ENCODE results near the gene MTX1.
A peak's percentile ranks its signal among the peaks of the same experiment; 100 is the strongest.
"Not testable (repeated sequence)": the region's sequence is repeated elsewhere in the genome, so short reads cannot be mapped to it uniquely, and the experiment has no call there.

Gene MTX1, protein sequence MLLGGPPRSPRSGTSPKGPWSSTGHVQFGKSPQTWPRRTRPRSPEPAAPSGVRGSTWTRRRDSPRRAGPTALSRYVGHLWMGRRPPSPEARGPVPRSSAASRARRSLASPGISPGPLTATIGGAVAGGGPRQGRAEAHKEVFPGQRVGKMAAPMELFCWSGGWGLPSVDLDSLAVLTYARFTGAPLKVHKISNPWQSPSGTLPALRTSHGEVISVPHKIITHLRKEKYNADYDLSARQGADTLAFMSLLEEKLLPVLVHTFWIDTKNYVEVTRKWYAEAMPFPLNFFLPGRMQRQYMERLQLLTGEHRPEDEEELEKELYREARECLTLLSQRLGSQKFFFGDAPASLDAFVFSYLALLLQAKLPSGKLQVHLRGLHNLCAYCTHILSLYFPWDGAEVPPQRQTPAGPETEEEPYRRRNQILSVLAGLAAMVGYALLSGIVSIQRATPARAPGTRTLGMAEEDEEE

DNA sequence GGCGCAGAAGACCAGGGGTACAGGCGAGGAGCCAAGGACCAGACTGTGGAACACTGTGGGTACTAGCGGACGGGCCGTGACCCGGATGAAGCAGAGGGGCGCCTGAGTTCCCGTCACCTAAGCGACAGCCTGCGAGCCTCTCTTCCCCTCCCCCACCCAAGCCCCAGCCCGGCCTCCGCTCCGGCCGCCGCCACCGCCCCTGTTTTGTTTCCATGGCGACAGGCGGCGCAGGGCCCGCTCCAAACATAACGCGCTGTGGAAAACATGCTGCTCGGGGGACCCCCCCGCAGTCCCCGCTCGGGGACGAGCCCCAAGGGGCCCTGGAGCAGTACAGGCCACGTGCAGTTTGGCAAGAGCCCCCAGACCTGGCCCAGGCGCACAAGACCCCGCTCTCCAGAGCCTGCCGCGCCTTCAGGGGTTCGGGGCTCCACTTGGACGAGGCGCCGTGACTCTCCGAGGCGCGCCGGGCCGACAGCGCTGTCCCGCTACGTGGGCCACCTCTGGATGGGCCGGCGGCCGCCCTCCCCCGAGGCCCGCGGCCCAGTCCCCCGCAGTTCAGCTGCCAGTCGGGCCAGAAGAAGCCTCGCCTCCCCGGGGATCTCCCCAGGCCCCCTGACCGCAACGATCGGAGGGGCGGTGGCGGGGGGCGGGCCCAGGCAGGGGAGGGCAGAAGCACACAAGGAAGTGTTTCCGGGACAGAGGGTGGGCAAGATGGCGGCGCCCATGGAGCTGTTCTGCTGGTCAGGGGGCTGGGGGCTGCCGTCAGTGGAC lies at the start of gene MTX1:
TSS of gene MTX1 (plus strand) at position 155 of the 771 bp plus-strand sequence. CDS start at position 265, 110 bp downstream.
- DNase-seq (ENCODE audit: low read depth in 2 of 2, low spot score in 1 of 2), result peak; percentile 80 to 81

DNA sequence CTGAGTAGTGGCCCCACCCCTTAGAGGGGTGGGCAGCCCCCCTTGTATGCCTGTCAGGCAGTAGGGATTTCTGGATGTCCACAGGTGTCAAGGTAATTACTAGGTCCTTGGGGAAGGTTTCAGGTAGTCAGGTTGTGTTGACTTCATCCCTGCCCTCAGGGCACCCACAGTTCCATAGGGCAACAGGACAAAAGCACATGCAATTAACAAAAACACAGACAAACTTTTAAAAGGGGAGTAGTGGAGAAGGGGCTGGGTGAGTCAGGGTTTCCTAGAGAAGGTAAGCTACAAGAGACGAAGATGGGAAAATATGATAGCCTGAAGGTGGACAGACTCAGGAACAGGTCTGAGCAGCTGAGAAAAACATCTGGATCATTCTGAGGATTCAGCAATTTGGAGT lies 49.5 kb upstream of the MTX1 start:
- no peak for DNase-seq (ENCODE audit: low read depth in 2 of 2, low spot score in 1 of 2)

DNA sequence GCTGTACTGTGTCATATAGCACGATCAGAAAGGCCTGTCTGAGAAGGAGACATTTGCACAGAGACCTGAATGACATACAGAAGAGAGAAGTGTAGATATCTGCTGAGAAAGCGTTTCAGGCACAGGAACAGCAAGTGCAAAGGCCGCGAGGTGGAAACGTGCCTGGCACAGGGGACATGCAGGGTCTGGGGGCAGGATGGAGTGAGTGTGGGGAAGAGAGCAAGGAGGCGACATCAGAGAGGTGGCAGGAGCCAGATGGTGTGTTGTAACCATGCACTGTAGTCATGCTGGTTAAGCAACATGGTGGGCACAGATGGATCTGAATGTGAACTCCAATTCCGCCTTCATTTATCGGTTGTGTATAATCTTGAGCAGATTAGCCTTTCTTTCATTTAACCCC lies 48.4 kb upstream of the MTX1 start:
- DNase-seq (ENCODE audit: low read depth in 2 of 2, low spot score in 1 of 2), result no peak

DNA sequence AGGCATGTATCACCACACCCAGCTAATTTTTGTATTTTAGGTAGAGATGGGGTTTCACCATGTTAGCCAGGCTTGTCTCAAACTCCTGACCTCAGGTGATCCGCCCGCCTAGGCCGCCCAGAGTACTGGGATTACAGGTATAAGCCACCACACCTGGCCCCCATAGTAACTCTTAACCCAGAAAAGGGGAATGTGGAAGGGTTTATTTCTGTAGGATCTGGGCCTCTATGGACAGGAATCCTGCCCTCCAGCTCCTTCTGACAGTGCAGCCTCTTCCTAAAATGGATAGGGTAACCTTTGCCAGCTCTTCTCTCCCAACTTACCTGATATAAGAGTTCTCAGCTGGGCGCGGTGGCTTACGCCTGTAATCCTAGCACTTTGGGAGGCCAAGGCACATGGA lies 45.9 kb upstream of the MTX1 start:
- DNase-seq (ENCODE audit: low read depth in 2 of 2, low spot score in 1 of 2), result not testable (repeated sequence)

DNA sequence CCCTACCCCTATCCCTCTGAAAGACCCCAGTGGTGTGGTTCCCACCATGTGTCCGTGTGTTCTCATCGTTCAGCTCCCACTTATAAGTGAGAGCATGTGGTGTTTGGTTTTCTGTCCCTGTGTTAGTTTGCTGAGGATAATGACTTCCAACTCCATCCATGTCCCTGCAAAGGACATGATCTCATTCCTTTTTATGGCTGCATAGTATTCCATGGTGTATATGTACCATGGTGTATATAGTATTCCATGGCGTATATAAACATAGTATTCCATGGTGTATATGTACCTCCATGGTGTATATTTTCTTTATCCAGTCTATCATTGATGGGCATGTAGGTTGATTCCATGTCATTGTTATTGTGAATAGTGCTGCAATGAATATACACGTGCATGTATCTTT lies 44.7 kb upstream of the MTX1 start:
- DNase-seq (ENCODE audit: low read depth in 2 of 2, low spot score in 1 of 2), result not testable (repeated sequence)

DNA sequence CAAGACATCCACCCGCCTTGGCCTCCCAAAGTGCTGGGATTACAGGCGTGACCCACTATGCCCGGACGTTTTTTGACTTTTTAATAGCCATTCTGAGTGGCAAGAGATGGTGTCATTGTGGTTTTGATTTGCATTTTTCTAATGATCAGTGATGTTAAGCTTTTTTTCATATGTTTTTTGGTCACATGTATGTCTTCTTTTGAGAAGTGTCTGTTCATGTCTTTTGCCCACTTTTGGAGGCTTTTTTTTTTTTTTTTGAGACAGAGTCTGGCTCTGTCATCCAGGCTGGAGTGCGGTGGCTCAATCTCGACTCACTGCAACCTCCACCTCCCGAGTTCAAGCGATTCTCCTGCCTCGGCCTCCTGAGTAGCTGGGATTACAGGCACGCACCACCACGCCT lies 43.9 kb upstream of the MTX1 start:
- DNase-seq (ENCODE audit: low read depth in 2 of 2, low spot score in 1 of 2), result not testable (repeated sequence)

DNA sequence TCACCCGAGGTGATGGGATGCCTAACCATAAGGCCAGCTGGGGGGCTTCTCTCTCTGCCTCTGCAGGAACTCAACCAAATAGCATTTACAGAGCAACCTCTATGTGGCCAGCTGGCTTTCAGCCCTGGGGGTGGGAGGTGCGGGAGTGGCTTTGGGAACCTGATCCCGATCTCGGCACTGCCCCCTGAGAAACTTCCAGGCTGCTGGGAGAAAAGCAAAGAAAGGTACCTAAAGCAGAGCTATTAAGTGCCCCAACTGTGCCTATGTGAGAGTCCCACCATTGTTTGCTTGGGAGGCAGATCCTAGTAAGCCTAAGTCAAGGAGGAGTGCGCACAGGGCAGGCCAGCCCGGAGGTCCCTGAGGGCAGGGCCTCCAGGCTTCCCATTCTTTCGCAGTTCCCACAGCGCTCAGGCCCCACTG lies 42.4 kb upstream of the MTX1 start:
- DNase-seq (ENCODE audit: low read depth in 2 of 2, low spot score in 1 of 2), result no peak

DNA sequence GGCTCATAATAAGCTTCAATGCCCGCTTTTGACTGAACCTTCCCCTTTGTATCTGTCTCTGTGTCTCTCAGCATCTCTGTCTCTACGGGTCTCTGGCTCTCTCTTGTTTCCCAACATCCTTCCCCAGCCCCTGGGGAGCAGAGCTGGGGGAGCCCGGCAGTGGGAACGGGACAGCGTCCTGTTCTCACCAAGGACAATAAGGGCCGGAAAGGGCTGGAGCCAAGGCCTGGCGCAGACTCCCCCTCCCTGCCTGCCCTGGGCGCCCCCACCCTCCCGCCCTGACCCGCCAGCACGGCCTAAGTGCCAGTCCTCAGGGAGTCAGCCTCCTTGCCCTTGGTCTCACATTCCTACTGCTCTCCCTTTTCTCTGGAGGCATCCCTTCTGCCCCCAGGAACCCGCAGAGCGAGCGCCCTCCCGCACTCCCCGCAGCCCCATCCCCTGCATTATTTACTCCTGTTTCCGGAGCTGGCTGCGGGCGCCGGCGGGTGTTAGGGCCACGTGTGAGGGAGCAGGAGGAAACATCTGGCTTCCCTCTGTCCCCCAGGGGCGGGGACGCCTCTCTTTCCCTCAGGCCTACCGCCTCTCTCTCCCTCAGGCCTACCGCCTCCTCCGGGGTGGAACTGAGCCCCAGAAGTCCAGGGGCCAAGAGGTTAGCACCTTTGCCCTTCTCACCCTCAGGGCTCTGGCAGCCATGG lies 41.9 kb upstream of the MTX1 start:
- no peak for DNase-seq (ENCODE audit: low read depth in 2 of 2, low spot score in 1 of 2)

DNA sequence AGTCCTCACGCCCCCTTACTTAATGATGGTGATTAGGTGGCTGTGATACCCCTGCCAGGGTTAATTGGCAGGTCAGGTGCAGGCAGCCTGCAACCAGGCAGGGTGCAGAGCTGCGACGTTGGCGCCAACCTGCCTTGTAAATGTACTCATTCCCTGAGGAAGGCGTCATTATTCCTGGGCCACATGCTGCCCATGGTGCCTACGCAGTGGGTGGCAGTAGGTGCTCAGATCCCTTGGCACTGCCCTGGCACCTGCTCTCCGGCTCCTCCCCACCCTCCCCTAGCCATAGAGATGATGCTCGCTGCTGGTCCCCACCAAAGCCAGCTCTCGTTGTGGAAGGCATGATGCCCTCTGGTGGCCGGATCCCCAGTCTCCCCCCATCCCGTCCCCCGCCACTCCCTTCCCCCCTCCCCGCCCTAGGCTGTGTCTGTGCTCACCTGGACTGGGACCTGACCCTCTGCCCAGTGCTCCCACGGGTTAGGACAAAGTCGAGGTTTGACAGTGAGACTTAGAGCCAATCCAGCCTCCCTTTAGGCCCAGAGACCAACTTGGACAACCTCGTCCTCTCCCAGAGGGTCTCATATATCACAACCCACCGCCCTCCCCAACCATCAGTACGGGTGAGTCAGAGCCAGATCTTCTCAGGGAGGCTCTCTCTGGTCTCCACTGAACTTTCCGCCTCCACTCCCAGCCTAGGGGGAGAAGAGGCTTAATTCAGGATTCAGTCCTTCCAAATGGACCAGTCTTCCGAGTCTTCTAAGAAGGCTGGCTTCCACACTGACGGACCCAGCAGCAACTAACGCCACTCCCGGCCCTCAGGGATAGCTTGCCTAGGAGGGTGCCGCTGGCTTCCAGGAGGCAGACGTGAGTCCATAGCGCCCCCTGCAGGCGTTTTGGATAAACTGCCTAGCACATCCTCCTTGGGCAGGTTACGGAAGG lies 41.1 kb upstream of the MTX1 start:
- DNase-seq (ENCODE audit: low read depth in 2 of 2, low spot score in 1 of 2), result peak; percentile 75 to 77

DNA sequence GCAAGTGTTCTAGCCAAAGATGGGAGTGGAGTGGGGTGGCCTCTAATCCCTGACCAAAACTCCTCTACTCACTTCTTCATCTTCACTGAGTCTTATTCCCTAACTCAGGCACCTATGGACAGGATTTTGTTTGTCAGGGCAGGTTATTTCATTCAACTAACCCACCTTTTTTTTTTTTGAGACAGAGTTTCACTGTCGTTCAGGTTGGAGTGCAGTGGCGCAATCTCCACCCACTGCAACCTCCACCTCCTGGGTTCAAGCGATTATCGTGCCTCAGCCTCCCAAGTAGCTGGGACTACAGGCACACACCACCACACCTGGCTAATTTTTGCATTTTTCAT lies 40.4 kb upstream of the MTX1 start:
- DNase-seq (ENCODE audit: low read depth in 2 of 2, low spot score in 1 of 2), result not testable (repeated sequence)

DNA sequence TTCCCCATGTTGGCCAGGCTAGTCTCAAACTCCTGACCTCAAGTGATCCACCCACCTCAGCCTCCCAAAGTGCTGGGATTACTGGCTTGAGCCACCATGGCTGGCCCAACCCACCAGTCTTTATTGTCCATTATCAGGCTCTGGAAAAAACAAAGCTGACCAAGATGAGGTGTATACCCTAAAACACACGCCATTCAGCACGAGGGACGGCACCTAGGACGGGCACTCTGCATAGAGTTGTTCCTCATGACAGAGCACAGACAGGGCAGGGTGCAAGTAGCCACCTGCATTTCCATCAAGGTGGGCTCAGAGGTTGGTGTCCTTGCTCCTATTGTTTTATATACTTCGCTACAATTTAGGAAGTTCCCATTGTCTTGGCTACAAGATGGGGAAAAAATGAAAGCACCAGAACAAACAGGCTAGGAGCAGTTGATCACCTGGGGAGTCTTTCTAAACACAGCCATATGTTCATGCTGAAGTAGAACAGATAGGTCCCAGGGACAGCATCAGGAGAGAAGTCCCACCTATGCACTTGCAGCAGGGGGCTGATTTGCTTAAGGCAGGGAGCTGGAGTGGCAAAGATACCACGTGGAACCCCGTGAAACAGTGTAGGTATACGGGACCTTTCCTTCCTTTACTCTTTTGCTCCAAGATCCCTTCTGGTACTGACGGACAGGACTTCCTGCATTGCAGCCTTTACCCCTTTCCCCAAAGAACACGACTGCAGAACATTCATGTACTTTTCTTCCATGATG lies 39.9 kb upstream of the MTX1 start:
- DNase-seq (ENCODE audit: low read depth in 2 of 2, low spot score in 1 of 2), result no peak

DNA sequence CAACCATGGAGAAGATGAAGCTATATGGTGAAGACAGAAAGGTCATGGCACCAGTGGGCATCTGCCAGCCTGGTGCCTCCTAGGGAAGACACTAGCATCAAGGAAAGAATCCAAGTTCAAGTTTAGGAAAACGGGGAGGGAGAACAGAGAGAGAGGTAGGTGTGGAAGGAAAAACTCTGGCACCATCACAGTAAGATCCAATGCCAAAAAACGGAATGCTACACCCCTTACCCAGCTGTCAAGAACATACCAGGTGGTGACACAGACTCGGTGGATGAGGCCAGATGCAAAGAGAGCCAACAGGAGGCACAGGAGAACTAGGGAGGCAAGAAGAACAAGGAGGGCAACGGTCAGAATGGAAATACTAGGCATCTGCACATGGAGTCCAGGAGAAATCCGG lies 39.0 kb upstream of the MTX1 start:
- no peak for DNase-seq (ENCODE audit: low read depth in 2 of 2, low spot score in 1 of 2)

DNA sequence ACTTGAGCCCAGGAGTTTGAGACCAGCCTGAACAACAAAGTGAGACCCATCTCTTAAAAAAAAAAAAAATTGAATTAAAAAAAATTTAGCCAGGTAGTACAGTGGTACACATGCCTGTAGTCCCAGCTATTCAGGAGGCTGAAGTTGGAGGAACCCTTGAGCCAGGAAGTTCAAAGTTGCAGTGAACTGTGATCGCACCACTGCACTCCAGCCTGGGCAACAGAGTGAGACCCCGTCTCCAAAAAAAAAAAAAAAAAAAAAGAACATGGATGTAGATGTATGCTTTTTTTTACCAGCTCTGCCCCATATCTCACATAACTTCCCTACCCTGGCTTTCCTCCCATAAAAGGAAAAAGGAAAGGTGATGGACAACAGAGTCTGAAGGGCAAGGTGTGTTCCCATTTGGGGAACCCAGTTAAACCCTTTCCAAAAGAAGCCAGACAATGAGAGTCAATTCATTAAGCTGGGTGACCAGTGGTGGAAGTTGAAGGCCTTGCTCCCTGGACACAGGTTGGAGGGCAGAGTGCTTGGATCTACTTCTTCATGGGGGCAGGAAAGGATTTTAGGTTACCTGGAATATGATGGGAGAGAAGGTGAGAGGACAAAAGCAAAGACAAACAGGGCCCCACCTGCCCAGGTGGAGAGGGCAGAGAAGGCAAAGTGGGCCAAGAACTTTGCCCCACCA lies 38.3 kb upstream of the MTX1 start:
- no peak for DNase-seq (ENCODE audit: low read depth in 2 of 2, low spot score in 1 of 2)

DNA sequence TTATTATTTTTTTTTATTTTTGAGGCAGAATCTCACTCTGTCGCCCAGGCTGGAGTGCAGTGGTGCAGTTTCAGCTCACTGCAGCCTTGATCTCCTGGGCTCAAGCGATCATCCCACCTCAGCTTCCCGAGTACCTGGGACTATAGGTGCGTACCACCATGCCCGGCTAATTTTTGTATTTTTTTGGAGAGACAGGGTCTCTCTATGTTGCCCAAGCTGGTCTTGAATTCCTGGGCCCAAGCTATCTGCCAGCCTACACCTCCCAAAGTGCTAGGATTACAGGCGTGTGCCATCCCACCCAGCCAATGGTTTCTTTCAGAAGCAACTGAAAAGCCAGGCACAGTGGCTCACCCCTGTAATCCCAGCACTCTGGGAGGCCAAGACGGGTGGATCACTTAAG lies 37.7 kb upstream of the MTX1 start:
- DNase-seq (ENCODE audit: low read depth in 2 of 2, low spot score in 1 of 2), result no peak

DNA sequence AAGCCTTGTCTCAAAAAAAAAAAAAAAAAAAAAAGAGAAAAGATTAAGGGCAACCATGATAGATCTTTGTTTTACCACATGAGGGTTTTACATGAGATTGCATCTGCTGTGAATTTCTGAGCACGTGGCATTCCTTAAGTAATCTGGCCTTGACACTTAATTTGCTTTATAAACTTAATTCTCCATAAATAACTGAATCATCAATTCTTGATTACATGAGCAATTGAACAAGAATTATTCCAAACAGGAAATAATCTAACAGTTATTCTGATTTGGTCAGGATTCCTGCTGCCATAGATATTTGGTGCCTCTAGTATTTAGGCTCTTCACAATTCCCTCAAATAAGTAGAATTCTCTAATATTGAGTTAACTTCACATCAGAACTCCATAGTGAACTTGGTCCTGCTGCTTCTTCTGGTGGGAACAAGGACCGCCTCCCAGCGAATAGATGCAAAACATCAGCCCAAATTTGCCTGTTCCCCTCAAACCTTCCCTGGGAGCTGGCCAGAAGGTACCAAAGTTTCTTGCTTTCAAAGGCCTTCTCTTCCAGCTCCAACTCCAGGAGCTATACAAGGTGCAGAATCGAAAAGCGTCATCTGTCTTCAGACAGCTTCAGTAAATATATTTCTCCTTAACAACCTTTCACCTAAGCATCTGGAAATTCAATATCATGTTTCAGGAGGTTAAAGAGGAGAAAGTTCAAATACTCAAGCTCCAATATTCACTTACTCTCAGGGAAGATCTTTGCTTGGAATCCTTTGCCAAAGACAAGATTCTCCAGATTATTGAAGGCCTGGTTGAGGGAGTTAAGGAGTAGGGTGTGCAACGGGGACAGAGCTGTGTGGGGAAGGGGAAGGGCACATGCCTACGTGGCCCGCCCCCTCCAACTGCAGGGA lies 36.4 kb upstream of the MTX1 start:
- DNase-seq (ENCODE audit: low read depth in 2 of 2, low spot score in 1 of 2), result no peak

DNA sequence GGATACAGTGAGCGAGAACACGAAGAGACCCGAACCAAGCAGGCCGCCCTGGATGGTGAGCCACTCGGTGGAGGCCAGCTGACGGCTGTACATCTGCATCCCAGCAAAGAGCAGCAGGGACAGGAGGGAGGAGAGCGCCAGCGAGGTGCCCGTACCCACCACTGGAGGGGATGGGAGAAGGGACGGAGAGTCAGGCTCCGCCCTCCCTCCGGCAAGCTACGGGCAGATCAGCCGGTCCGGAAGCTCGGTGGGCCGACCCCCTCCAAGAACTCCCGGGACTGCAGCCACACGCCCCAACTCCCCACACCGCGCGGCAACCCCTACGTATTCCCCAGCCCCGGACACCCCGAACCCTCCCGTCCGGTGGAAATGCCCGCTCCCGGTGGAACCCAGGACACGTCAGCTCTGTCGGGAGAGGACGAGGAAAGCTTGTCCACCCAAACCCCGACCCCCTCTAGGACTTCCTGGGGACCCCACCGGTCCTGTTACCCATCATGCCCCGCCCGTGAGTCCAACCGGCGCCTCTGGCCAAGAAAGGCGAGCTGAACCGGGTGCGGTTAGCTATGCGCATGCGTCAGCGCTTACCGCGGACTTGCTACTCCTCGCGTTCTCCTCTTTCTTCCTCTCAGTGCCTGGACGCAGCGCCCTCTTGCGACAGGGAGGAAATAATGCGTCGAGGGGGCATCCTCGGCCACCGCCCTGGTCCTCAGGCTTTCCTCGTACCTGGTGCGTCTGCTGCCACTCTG lies 35.6 kb upstream of the MTX1 start, which contains the start of gene KRTCAP2:
TSS of gene KRTCAP2 (minus strand) at position 573 of the 746 bp plus-strand sequence. CDS start at position 493, 80 bp downstream.
- peak; percentile 85 to 90 for DNase-seq (ENCODE audit: low read depth in 2 of 2, low spot score in 1 of 2)
